Adrenal gland (tissue), 12 donors: Measurements from ENCODE around the gene GPRC5B. TPM values are rescaled to one million over a fixed set of nuclear protein-coding genes. Genes with fewer than 3 reads are reported as not detected.

Experiments
- DNase-seq, 7 donors: peaks; one replicate each; pipeline ENCODE4 v3.0.0-alpha.2; 2019 to 2020
- H3K27ac ChIP-seq, 5 donors: fragments of 200-600 bp; sonication (generic) in 4 of 5; 1 replicate in 3 of 5; 2 replicates in 2 of 5; pipeline versions ENCODE4 v1.5.1 to v1.8.0; 2016 to 2020; ENCODE audit warnings: mild to moderate bottlenecking in 1 of 5
- H3K27me3 ChIP-seq: fragments of 200-600 bp; 2 replicates; pipeline ENCODE4 v1.8.0; 2021
- H3K36me3 ChIP-seq, 2 donors: fragments of 200-600 bp; replicated peaks in 1 of 2; 1 replicate in 1 of 2; 2 replicates in 1 of 2; pipeline versions ENCODE4 v1.5.1 to v1.8.0; 2018 to 2022
- H3K4me1 ChIP-seq, 2 donors: fragments of 200-600 bp; replicated peaks in 1 of 2; 1 replicate in 1 of 2; 2 replicates in 1 of 2; pipeline versions ENCODE4 v1.5.1 to v1.8.0; 2018 to 2021
- H3K4me3 ChIP-seq, 4 donors: fragments of 200-600 bp; sonication (generic) in 3 of 4; one replicate each; pipeline ENCODE4 v1.5.1; 2016 to 2018
- H3K9me3 ChIP-seq, 3 donors: fragments of 200-600 bp; sonication (generic) in 1 of 3; replicated peaks in 1 of 3; 1 replicate in 2 of 3; 2 replicates in 1 of 3; pipeline versions ENCODE4 v1.5.1 to v1.8.0; 2016 to 2021
- POLR2A ChIP-seq, 2 donors: fragments of 450-650 bp; IDR thresholded peaks; one replicate each; pipeline ENCODE4 v1.6.1; 2017; ENCODE audit warnings: antibody characterized with exemption in 2 of 2, mild to moderate bottlenecking in 2 of 2, moderate library complexity in 1 of 2
- WGBS, 4 donors: extraction: QIAGEN DNeasy Blood & Tissue Kit in 2 of 4; methylation state at CpG; one replicate each; pipeline versions ENCODE4 v1.1.5 to v1.1.7; 2013 to 2017; 5-methylcytosine and 5-hydroxymethylcytosine counted together
- intact Hi-C, 2 donors: fragments of 100-400 bp; cut with DNase I; formaldehyde crosslinking; loops; one replicate each; pipeline versions ENCODE4 v1.14.1 to v1.15.0; 2022 to 2023
- polyA plus RNA-seq, 3 donors: library from polyadenylated mRNA; stranded (reverse); fragments of 200-250 nt in 2 of 3; fragments of 350-450 nt in 1 of 3; fragmentation: Illumina TruSeq in 1 of 3; extraction: RNeasy Lipid Tissue Mini Kit (QIAGEN cat#74804) in 1 of 3; gene quantifications; one replicate each; pipeline ENCODE4 v1.2.3, GENCODE V29; 2013 to 2014
- small RNA-seq, 2 donors: library from RNA; depleted of rRNA; stranded (forward); fragments of <200 nt; gene quantifications; one replicate each; pipeline ENCODE3, GENCODE V24; 2016
- total RNA-seq, 9 donors: library from RNA; depleted of rRNA in 4 of 9; stranded (reverse); fragments of >200 nt in 4 of 9; fragments of 120-200 nt in 1 of 9; fragmentation: NEBNext Ultra II Directional in 1 of 9; extraction: Animal tissue kit (Norgen Biotek cat#: 25700) in 1 of 9; gene quantifications; one replicate each; pipeline versions ENCODE4 v1.1.0 to v1.2.4, GENCODE V29; 2013 to 2023
- TF ChIP-seq, protein P1 (sequence below), 6 experiments: fragments of 450-650 bp in 4 of 6; fragments of 200-600 bp in 2 of 6; sonication (generic) in 1 of 6; IDR thresholded peaks; 1 replicate in 5 of 6; 2 replicates in 1 of 6; pipeline versions ENCODE4 v1.5.1 to v1.8.0; 2016 to 2021; ENCODE audit warnings: antibody characterized with exemption in 6 of 6, mild to moderate bottlenecking in 2 of 6, moderate library complexity in 1 of 6
- donor health status: healthy with polysubstance abuse.
- donor health status: Bipolar disorder and iron deficiency.
- donor health status: DM: yes; HTN: yes; CAD: no.
- donor health status: DM: no; HTN: no; CAD: no.
- donor health status: DM: no; HTN: no; CAD: no.
- donor health status: DM: yes; HTN: yes; CAD: no.

GPRC5B gene
- total and polyA plus RNA-seq, 12 donors: 7.9 to 26.4 (median 22.0) TPM

DNA sequence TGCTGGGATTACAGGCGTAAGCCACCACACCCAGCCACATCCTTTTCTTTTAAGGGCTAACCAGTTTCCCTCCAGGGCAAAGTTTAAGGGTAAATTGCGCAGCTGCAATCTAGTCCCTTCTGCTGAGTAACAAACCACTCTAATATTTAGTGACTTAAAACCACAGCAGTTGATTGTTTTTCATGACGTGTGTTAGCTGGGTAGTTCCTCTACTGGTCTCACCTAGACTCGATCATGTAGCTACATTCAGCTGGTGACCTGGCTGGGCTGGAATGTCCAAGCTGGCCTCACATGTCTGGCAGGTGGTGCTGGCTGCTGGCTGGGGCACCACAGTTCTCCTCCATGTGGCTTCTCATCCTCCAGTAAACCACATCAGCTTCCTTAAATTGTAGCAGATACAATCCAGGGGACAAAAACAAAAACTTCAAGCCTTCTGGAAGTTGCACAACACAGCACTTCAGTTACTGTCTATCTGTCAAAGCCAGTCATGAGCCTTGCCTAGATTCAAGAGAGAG is 75.5 kb downstream of the GPRC5B start:
- Histone ChIP-seq H3K27me3 (no peaks in the 10 kb centered on the region), H3K4me1 (peaks cover 12 to 15% of the 10 kb centered on the region in 2 donors), H3K27ac (peak overlapping the region in 1 of 5 donors; percentile 73), H3K4me3 (no peak overlapping the region), H3K9me3 (no peaks in the 10 kb centered on the region), H3K36me3 (no peaks in the 10 kb centered on the region)
- intact Hi-C loops: no loop called here
- TF ChIP-seq POLR2A (IDR thresholded peaks at IDR 0.05): no peak
- no peak for DNase-seq
- WGBS, 4 donors: 80 to 94% (median 84%) methylated on average over 4 of the region's 4 CpGs

DNA sequence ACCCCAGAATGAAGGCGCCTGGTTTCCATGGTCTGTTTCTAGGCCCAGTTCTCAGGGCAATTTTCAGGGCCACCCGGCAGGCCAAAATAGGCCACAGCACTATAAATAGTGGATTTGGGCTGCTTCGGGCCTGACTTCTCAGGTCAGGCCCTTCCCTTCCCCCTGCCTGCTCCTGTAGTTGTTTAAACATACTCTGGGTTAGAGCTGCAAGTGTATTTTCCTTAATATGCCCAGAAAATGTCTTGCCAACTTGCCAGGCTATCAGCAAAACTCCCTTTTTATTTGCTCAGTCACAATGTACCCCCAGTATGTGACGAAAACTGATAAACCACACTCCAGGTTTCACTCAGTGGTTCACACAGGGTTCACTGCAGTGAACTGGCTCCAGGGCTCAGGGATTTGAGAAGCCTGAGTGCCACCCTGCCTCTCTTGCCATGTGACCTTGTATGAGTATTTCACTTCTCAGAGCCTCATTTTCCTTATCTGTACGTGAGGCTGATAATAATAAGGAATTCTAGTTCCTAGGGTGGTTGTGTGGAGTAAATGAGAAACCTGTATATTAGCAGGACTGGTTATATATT is 76.5 kb downstream of the GPRC5B start:
- Histone ChIP-seq H3K4me1 (peaks cover 12 to 15% of the 10 kb centered on the region in 2 donors), H3K9me3 (no peaks in the 10 kb centered on the region), H3K36me3 (no peaks in the 10 kb centered on the region), H3K27ac (peak overlapping the region in 4 of 5 donors; percentile 20 to 73 (median 64)), H3K27me3 (no peaks in the 10 kb centered on the region), H3K4me3 (no peak overlapping the region)
- peak in 6 of 7 donors; percentile 42 to 72 (median 58) for DNase-seq
- TF ChIP-seq, protein P1, sequence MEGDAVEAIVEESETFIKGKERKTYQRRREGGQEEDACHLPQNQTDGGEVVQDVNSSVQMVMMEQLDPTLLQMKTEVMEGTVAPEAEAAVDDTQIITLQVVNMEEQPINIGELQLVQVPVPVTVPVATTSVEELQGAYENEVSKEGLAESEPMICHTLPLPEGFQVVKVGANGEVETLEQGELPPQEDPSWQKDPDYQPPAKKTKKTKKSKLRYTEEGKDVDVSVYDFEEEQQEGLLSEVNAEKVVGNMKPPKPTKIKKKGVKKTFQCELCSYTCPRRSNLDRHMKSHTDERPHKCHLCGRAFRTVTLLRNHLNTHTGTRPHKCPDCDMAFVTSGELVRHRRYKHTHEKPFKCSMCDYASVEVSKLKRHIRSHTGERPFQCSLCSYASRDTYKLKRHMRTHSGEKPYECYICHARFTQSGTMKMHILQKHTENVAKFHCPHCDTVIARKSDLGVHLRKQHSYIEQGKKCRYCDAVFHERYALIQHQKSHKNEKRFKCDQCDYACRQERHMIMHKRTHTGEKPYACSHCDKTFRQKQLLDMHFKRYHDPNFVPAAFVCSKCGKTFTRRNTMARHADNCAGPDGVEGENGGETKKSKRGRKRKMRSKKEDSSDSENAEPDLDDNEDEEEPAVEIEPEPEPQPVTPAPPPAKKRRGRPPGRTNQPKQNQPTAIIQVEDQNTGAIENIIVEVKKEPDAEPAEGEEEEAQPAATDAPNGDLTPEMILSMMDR (IDR thresholded peaks at IDR 0.05): no peak
- TF ChIP-seq POLR2A (IDR thresholded peaks at IDR 0.05): no peak
- intact Hi-C loops: no loop called here
- WGBS, 4 donors: 32 to 43% (median 38%) methylated on average over 5 of the region's 5 CpGs

Small RNAs within 50 kb of the gene (small RNA-seq; reads per million reads assigned to genes)
- 0 reads per million in 2 donors for gene LARP7P2

Other genes starting within 250 kb of the GPRC5B start
- gene KNOP1, start 166.6 kb downstream of the GPRC5B start, total RNA-seq: 10 to 100 TPM in 8 of 9 donors, 1 to 10 TPM in 1; 8.1 to 23.7 (median 11.8) TPM
- gene KNOP1, start 166.6 kb downstream of the GPRC5B start, polyA plus RNA-seq: 10 to 100 TPM; 13.5 to 30.6 (median 26.5) TPM
- gene IQCK, start 166.6 kb downstream of the GPRC5B start, total RNA-seq: 10 to 100 TPM in 7 of 9 donors, 1 to 10 TPM in 2; 8.2 to 35.2 (median 13.7) TPM
- gene IQCK, start 166.6 kb downstream of the GPRC5B start, polyA plus RNA-seq: 10 to 100 TPM; 14.7 to 18.3 (median 16.7) TPM
- gene GPR139, start 189.0 kb upstream of the GPRC5B start, total RNA-seq: not detected
- gene GPR139, start 189.0 kb upstream of the GPRC5B start, polyA plus RNA-seq: not detected